ENCODE results near the gene DNAJC13.
"Not testable (repeated sequence)": the region's sequence is repeated elsewhere in the genome, so short reads cannot be mapped to it uniquely, and the experiment has no call there.

Gene DNAJC13

GRCh38 chr3:132555306-132556035 is 138.2 kb downstream of the DNAJC13 start:
- Histone ChIP-seq H3K4me1 (ENCODE audit: control insufficient read depth, low read length) (peaks cover 7% of the 10 kb centered on the region), H3K9me2 (replicated peaks; ENCODE audit: control insufficient read depth, low read length) (no peaks in the 10 kb centered on the region), H3K4me2 (ENCODE audit: low read length) (no peak overlapping the region), H3F3A (ENCODE audit: control insufficient read depth, insufficient read depth) (no peaks in the 10 kb centered on the region), H3K36me3 (ENCODE audit: control insufficient read depth, low read length) (no peaks in the 10 kb centered on the region), H3K9me3 (ENCODE audit: control insufficient read depth, insufficient read depth, low read length) (no peaks in the 10 kb centered on the region), H3K79me2 (ENCODE audit: control insufficient read depth, low read length) (no peaks in the 10 kb centered on the region), H4K20me1 (ENCODE audit: control insufficient read depth, insufficient read depth, low read depth, low read length) (no peaks in the 10 kb centered on the region), H3K4me3 (ENCODE audit: low read length) (no peak overlapping the region), H3K27ac (ENCODE audit: low read depth, low read length) (no peak overlapping the region), H3K27me3 (ENCODE audit: control insufficient read depth, low read length) (no peaks in the 10 kb centered on the region)
- TF ChIP-seq CTCF (IDR thresholded peaks at IDR 0.05; ENCODE audit: low read depth, low read length, poor library complexity, severe bottlenecking) (no peak), EZH2phosphoT487 (IDR thresholded peaks at IDR 0.05; ENCODE audit: borderline replicate concordance, low read length) (no peak)

DNA sequence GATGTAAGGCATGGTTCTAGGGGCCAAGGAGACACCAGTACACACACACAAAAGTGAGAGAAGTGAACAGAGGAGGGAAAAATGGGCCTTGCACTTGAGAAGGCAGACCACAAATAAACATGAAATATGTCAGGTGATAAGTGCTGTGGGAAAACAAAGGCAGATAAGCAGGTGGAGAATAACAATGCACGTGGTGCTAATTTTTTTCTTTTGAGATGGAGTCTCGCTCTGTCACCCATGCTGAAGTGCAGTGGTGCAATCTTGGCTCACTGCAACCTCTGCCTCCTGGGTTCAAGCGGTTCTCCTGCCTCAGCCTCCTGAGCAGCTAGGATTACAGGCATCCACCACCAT is 138.7 kb downstream of the DNAJC13 start:
- H3K36me3 ChIP-seq (ENCODE audit: control insufficient read depth, low read length); H3K4me3 ChIP-seq (ENCODE audit: low read length); H4K20me1 ChIP-seq (ENCODE audit: control insufficient read depth, insufficient read depth, low read depth, low read length); H3K27me3 ChIP-seq (ENCODE audit: control insufficient read depth, low read length); H3K4me1 ChIP-seq (ENCODE audit: control insufficient read depth, low read length); H3K9me3 ChIP-seq (ENCODE audit: control insufficient read depth, insufficient read depth, low read length); H3F3A ChIP-seq (ENCODE audit: control insufficient read depth, insufficient read depth); H3K9me2 ChIP-seq (replicated peaks; ENCODE audit: control insufficient read depth, low read length); H3K27ac ChIP-seq (ENCODE audit: low read depth, low read length); H3K79me2 ChIP-seq (ENCODE audit: control insufficient read depth, low read length); H3K4me2 ChIP-seq (ENCODE audit: low read length): not testable (repeated sequence)

- Histone ChIP-seq H3K9me2 (replicated peaks; ENCODE audit: control insufficient read depth, low read length) (no peaks in the 10 kb centered on the region), H3K4me2 (ENCODE audit: low read length) (no peak overlapping the region), H3K27ac (ENCODE audit: low read depth, low read length) (no peak overlapping the region), H3K79me2 (ENCODE audit: control insufficient read depth, low read length) (no peaks in the 10 kb centered on the region), H3K27me3 (ENCODE audit: control insufficient read depth, low read length) (no peaks in the 10 kb centered on the region), H3K36me3 (ENCODE audit: control insufficient read depth, low read length) (no peaks in the 10 kb centered on the region), H3K9me3 (ENCODE audit: control insufficient read depth, insufficient read depth, low read length) (no peaks in the 10 kb centered on the region), H3K4me1 (ENCODE audit: control insufficient read depth, low read length) (no peaks in the 10 kb centered on the region), H3K4me3 (ENCODE audit: low read length) (no peak overlapping the region), H4K20me1 (ENCODE audit: control insufficient read depth, insufficient read depth, low read depth, low read length) (no peaks in the 10 kb centered on the region), H3F3A (ENCODE audit: control insufficient read depth, insufficient read depth) (no peaks in the 10 kb centered on the region)
- no peak for TF ChIP-seq CTCF (IDR thresholded peaks at IDR 0.05; ENCODE audit: low read depth, low read length, poor library complexity, severe bottlenecking)
- TF ChIP-seq EZH2phosphoT487 (IDR thresholded peaks at IDR 0.05; ENCODE audit: borderline replicate concordance, low read length): no peak
Observed at GRCh38 chr3:132556508-132557159, 139.3 kb downstream of the DNAJC13 start.

- TF ChIP-seq CTCF (IDR thresholded peaks at IDR 0.05; ENCODE audit: low read depth, low read length, poor library complexity, severe bottlenecking) (no peak), EZH2phosphoT487 (IDR thresholded peaks at IDR 0.05; ENCODE audit: borderline replicate concordance, low read length) (no peak)
- H3K36me3 ChIP-seq (ENCODE audit: control insufficient read depth, low read length): no peaks in the 10 kb centered on the region
- H3K27me3 ChIP-seq (ENCODE audit: control insufficient read depth, low read length): no peaks in the 10 kb centered on the region
- H3K4me2 ChIP-seq (ENCODE audit: low read length): no peak overlapping the region
- no peaks in the 10 kb centered on the region for H3F3A ChIP-seq (ENCODE audit: control insufficient read depth, insufficient read depth)
- H3K4me3 ChIP-seq (ENCODE audit: low read length): no peak overlapping the region
- H3K79me2 ChIP-seq (ENCODE audit: control insufficient read depth, low read length): no peaks in the 10 kb centered on the region
- H3K27ac ChIP-seq (ENCODE audit: low read depth, low read length): no peak overlapping the region
- H4K20me1 ChIP-seq (ENCODE audit: control insufficient read depth, insufficient read depth, low read depth, low read length): no peaks in the 10 kb centered on the region
- H3K9me3 ChIP-seq (ENCODE audit: control insufficient read depth, insufficient read depth, low read length): no peaks in the 10 kb centered on the region
- peaks cover 28% of the 10 kb centered on the region for H3K4me1 ChIP-seq (ENCODE audit: control insufficient read depth, low read length)
- no peaks in the 10 kb centered on the region for H3K9me2 ChIP-seq (replicated peaks; ENCODE audit: control insufficient read depth, low read length)
Observed at GRCh38 chr3:132561003-132561402, 143.7 kb downstream of the DNAJC13 start.
